NCI-H1417 treated with DMSO at 0.1 percent for 48 hours (cell line): ENCODE measurements around the gene TMPRSS15.

ENCODE experiments used
- DNase-seq: peaks from one replicate; lab custom pipeline; 2025; lab: John Stamatoyannopoulos, UW

TMPRSS15 gene

GRCh38 chr21:18244671-18245463 lies 158.7 kb downstream of the TMPRSS15 start, which contains the start of gene CHODL:
Gene CHODL, plus strand, starts transcription at chr21:18244833. Its CDS starts 391 bp downstream, at chr21:18245224.
- DNase-seq: no peak

GRCh38 chr21:18235545-18235944 lies 168.0 kb downstream of the TMPRSS15 start:
- DNase-seq: no peak

GRCh38 chr21:18228060-18228739 lies 175.4 kb downstream of the TMPRSS15 start:
- no peak for DNase-seq

GRCh38 chr21:18222346-18222745 lies 181.2 kb downstream of the TMPRSS15 start:
- DNase-seq: no peak

GRCh38 chr21:18220498-18220897 lies 183.1 kb downstream of the TMPRSS15 start:
- no peak for DNase-seq
